HCT116 (cell line): ENCODE data around the gene ZNF443. TPM values are rescaled to one million over a fixed set of nuclear protein-coding genes. Genes with fewer than 3 reads are reported as not detected.

Source experiments
- ATAC-seq: fragments of 200-7000 bp; cut with Tn5 transposase; 2 replicates; pipeline ENCODE4 v1.9.1; 2020; ENCODE audit warnings: mild to moderate bottlenecking, moderate library complexity
- BruUV-seq: library from RNA; stranded (reverse); fragments of 400-500 nt; replicated peaks from 2 replicates; lab custom pipeline; 2021; lab: Mats Ljungman, UMichigan
- CTCF ChIA-PET: fragments of 300-600 bp; sonication (Branson Sonifier 250); formaldehyde crosslinking; loops from one replicate; lab custom pipeline; 2021; ENCODE audit warnings: antibody characterized with exemption; lab: Charles Lee
- POLR2A ChIA-PET: fragments of 300-600, 350-600 bp; sonication (Branson Sonifier 250); formaldehyde crosslinking; loops from one replicate; lab custom pipeline; 2021; ENCODE audit warnings: antibody characterized with exemption; lab: Charles Lee
- RAD21 ChIA-PET, 2 experiments: fragments of 300-600 bp; sonication (Branson Sonifier 250); formaldehyde crosslinking; loops; one replicate each; lab custom pipeline; 2023; ENCODE audit warnings: low total read pairs in 2 of 2; ENCODE audit not compliant: uncharacterized antibody in 2 of 2, unreplicated experiment in 2 of 2, low non-redundant PET in 1 of 2; lab: Charles Lee
- DNase-seq: peaks from one replicate; pipeline ENCODE4 v3.0.0-alpha.2; 2010; ENCODE audit warnings: low read depth, low spot score
- H2AFZ ChIP-seq: fragments of 200-600 bp; shearing (Covaris generic), sonication (generic); 2 replicates; pipeline ENCODE4 v1.6.1; 2017; ENCODE audit warnings: low read depth, mixed run types, mixed read lengths, antibody characterized with exemption, low read length; ENCODE audit not compliant: poor library complexity, severe bottlenecking
- H3K27ac ChIP-seq: 2 replicates; pipeline ENCODE4 v1.5.1; 2012; ENCODE audit warnings: low read depth, low read length
- H3K27me3 ChIP-seq: fragments of 200-600 bp; sonication (generic); 2 replicates; pipeline ENCODE4 v1.6.1; 2016; ENCODE audit warnings: mixed run types, low read length, mixed read lengths; ENCODE audit not compliant: insufficient read depth
- H3K36me3 ChIP-seq, 2 experiments: fragments of 200-500 bp in 1 of 2; fragments of 200-600 bp in 1 of 2; sonication (Bioruptor generic) in 1 of 2; sonication (generic) in 1 of 2; 2 replicates each; pipeline versions ENCODE4 v1.5.1 to v1.6.1; 2014 to 2016; ENCODE audit warnings: low read length in 2 of 2, inconsistent platforms in 1 of 2, mixed read lengths in 1 of 2, mixed run types in 1 of 2; ENCODE audit not compliant: insufficient read depth in 2 of 2, control insufficient read depth in 1 of 2
- H3K4me1 ChIP-seq, 2 experiments: fragments of 200-600 bp in 1 of 2; sonication (generic) in 1 of 2; 2 replicates each; pipeline versions ENCODE4 v1.5.1 to v1.6.1; 2012 to 2017; ENCODE audit warnings: low read length in 2 of 2, inconsistent platforms in 1 of 2, mild to moderate bottlenecking in 1 of 2, mixed read lengths in 1 of 2, mixed run types in 1 of 2, moderate library complexity in 1 of 2; ENCODE audit not compliant: insufficient read depth in 2 of 2, control insufficient read depth in 1 of 2
- H3K4me2 ChIP-seq: fragments of 200-600 bp; sonication (generic); 2 replicates; pipeline ENCODE4 v1.6.1; 2017; ENCODE audit warnings: mixed run types, low read length, mixed read lengths
- H3K4me3 ChIP-seq, 2 experiments: fragments of 200-600 bp in 1 of 2; sonication (generic) in 1 of 2; replicated peaks in 1 of 2; 2 replicates each; pipeline ENCODE4 v1.5.1; 2011 to 2016; ENCODE audit warnings: low read length in 2 of 2, control low read depth in 1 of 2, low read depth in 1 of 2, mild to moderate bottlenecking in 1 of 2, mixed read lengths in 1 of 2, mixed run types in 1 of 2
- H3K79me2 ChIP-seq: fragments of 200-600 bp; sonication (generic); 2 replicates; pipeline ENCODE4 v1.6.1; 2017; ENCODE audit warnings: mild to moderate bottlenecking, mixed run types, low read length, moderate library complexity, mixed read lengths; ENCODE audit not compliant: insufficient read depth
- H3K9ac ChIP-seq: fragments of 200-600 bp; sonication (generic); 2 replicates; pipeline ENCODE4 v1.6.1; 2016; ENCODE audit warnings: low read length, mixed read lengths
- H3K9me2 ChIP-seq: fragments of 200-600 bp; sonication (generic), shearing (Covaris generic); 2 replicates; pipeline ENCODE4 v1.6.1; 2017; ENCODE audit warnings: mixed run types, mild to moderate bottlenecking, moderate library complexity; ENCODE audit not compliant: insufficient read depth
- H3K9me3 ChIP-seq, 2 experiments: fragments of 200-500 bp in 1 of 2; fragments of 200-600 bp in 1 of 2; sonication (Bioruptor generic) in 1 of 2; sonication (generic) in 1 of 2; 2 replicates each; pipeline ENCODE4 v1.6.1; 2014 to 2017; ENCODE audit warnings: low read length in 2 of 2, mixed read lengths in 2 of 2, inconsistent platforms in 1 of 2, low read depth in 1 of 2, mild to moderate bottlenecking in 1 of 2, mixed run types in 1 of 2, moderate library complexity in 1 of 2; ENCODE audit not compliant: control insufficient read depth in 1 of 2, insufficient read depth in 1 of 2
- H4K20me1 ChIP-seq: fragments of 200-600 bp; sonication (generic), shearing (Covaris generic); 2 replicates; pipeline ENCODE4 v1.6.1; 2017; ENCODE audit warnings: mixed run types, mild to moderate bottlenecking, moderate library complexity; ENCODE audit not compliant: insufficient read depth
- CBX3 ChIP-seq: IDR thresholded peaks from 2 replicates; pipeline ENCODE4 v1.6.1; 2012; ENCODE audit warnings: low read depth
- CEBPB ChIP-seq: IDR thresholded peaks from 2 replicates; pipeline ENCODE4 v1.6.1; 2012; ENCODE audit warnings: low read depth
- EGR1 ChIP-seq: IDR thresholded peaks from 2 replicates; pipeline ENCODE4 v1.6.1; 2012; ENCODE audit warnings: low read depth
- EZH2 ChIP-seq: fragments of 200-600 bp; sonication (generic); IDR thresholded peaks from 2 replicates; pipeline ENCODE4 v1.6.1; 2017; ENCODE audit warnings: antibody characterized with exemption, mixed run types
- EZH2phosphoT487 ChIP-seq: fragments of 200-600 bp; IDR thresholded peaks from 2 replicates; pipeline ENCODE4 v1.6.1; 2018; ENCODE audit warnings: antibody characterized with exemption, borderline replicate concordance
- FOSL1 ChIP-seq: IDR thresholded peaks from 2 replicates; pipeline ENCODE4 v1.6.1; 2012; ENCODE audit warnings: low read depth
- JUND ChIP-seq: IDR thresholded peaks from 2 replicates; pipeline ENCODE4 v1.6.1; 2012
- POLR2A ChIP-seq: IDR thresholded peaks from 2 replicates; pipeline ENCODE4 v1.7.0; 2011; ENCODE audit warnings: borderline replicate concordance; ENCODE audit not compliant: insufficient read depth, insufficient read length; ENCODE audit errors: extremely low read depth
- POLR2AphosphoS5 ChIP-seq: IDR thresholded peaks from 2 replicates; pipeline ENCODE4 v1.6.1; 2011; ENCODE audit warnings: mild to moderate bottlenecking, low read depth, low read length, moderate library complexity
- SIN3A ChIP-seq: IDR thresholded peaks from 2 replicates; pipeline ENCODE4 v1.6.1; 2012; ENCODE audit warnings: low read depth
- SP1 ChIP-seq: IDR thresholded peaks from 2 replicates; pipeline ENCODE4 v1.6.1; 2012; ENCODE audit warnings: low read depth
- SRF ChIP-seq: IDR thresholded peaks from 2 replicates; pipeline ENCODE4 v1.6.1; 2012; ENCODE audit warnings: low read depth
- TCF7L2 ChIP-seq: IDR thresholded peaks from 2 replicates; pipeline ENCODE4 v1.7.0; 2011; ENCODE audit warnings: borderline replicate concordance, inconsistent platforms; ENCODE audit not compliant: insufficient read depth, insufficient read length; ENCODE audit errors: extremely low read depth
- intact Hi-C: fragments of 100-400 bp; cut with micrococcal nuclease; formaldehyde crosslinking; loops from 2 replicates; pipeline ENCODE4 v1.10.0; 2022
- total RNA-seq: library from RNA; stranded (reverse); gene quantifications from one replicate; pipeline ENCODE4 v1.2.1, GENCODE V29; 2021; ENCODE audit not compliant: unreplicated experiment
- TF ChIP-seq, protein P1 (sequence below): IDR thresholded peaks from 2 replicates; pipeline ENCODE4 v1.6.1; 2012
- TF ChIP-seq, protein P2 (sequence below): IDR thresholded peaks from 2 replicates; pipeline ENCODE4 v1.6.1; 2012
- TF ChIP-seq, protein P3 (sequence below): IDR thresholded peaks from 2 replicates; pipeline ENCODE4 v1.6.1; 2012; ENCODE audit warnings: low read depth

Gene ZNF443
- total RNA-seq, 1 experiment from 2014 or later = 2.9 TPM

DNA sequence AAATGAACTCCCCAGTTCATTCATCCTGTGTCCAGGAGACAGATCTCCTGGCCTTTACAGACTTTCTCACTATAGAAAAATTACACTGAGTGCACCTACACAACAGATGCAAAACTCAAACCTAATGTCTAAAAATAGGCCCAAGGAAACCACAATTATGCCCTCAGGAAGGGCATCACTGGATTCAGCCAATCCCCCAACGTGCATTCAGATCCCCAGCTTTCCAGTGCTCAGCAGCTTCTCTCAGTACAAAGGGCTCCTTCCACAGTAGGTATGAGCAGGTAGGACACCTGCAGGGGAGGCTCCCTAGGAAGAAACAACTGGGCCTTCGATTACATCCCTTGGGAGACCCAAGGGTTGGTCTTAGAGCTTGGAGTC, 41.7 kb upstream of the ZNF443 start:
- RAD21 ChIA-PET = no interaction called here
- no peaks in the 10 kb centered on the region for H4K20me1 ChIP-seq
- no peaks in the 10 kb centered on the region for H3K9me2 ChIP-seq
- no TSS peak for BruUV-seq
- intact Hi-C loops = no loop called here
- H3K36me3 ChIP-seq = no peaks in the 10 kb centered on the region
- CTCF ChIA-PET = no interaction called here
- H3K9ac ChIP-seq = no peak overlapping the region
- no peaks in the 10 kb centered on the region for H3K79me2 ChIP-seq
- POLR2A ChIA-PET = no interaction called here
- H3K9me3 ChIP-seq = peaks cover 5 to 6% of the 10 kb centered on the region in 2 experiments; a peak in 2 of 4 replicates
- no peak for DNase-seq
- H3K27me3 ChIP-seq = no peaks in the 10 kb centered on the region
- no peaks in the 10 kb centered on the region for H3K4me1 ChIP-seq
- TF ChIP-seq SIN3A (no peak), TCF7L2 (no peak), FOSL1 (no peak), EGR1 (no peak), SP1 (no peak), EZH2phosphoT487 (no peak), EZH2 (no peak), SRF (no peak), POLR2A (no peak), JUND (no peak), CEBPB (no peak), POLR2AphosphoS5 (no peak), CBX3 (no peak)
- TF ChIP-seq, protein P1, sequence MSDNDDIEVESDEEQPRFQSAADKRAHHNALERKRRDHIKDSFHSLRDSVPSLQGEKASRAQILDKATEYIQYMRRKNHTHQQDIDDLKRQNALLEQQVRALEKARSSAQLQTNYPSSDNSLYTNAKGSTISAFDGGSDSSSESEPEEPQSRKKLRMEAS = no peak
- TF ChIP-seq, protein P2, sequence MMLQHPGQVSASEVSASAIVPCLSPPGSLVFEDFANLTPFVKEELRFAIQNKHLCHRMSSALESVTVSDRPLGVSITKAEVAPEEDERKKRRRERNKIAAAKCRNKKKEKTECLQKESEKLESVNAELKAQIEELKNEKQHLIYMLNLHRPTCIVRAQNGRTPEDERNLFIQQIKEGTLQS = no peak
- TF ChIP-seq, protein P3, sequence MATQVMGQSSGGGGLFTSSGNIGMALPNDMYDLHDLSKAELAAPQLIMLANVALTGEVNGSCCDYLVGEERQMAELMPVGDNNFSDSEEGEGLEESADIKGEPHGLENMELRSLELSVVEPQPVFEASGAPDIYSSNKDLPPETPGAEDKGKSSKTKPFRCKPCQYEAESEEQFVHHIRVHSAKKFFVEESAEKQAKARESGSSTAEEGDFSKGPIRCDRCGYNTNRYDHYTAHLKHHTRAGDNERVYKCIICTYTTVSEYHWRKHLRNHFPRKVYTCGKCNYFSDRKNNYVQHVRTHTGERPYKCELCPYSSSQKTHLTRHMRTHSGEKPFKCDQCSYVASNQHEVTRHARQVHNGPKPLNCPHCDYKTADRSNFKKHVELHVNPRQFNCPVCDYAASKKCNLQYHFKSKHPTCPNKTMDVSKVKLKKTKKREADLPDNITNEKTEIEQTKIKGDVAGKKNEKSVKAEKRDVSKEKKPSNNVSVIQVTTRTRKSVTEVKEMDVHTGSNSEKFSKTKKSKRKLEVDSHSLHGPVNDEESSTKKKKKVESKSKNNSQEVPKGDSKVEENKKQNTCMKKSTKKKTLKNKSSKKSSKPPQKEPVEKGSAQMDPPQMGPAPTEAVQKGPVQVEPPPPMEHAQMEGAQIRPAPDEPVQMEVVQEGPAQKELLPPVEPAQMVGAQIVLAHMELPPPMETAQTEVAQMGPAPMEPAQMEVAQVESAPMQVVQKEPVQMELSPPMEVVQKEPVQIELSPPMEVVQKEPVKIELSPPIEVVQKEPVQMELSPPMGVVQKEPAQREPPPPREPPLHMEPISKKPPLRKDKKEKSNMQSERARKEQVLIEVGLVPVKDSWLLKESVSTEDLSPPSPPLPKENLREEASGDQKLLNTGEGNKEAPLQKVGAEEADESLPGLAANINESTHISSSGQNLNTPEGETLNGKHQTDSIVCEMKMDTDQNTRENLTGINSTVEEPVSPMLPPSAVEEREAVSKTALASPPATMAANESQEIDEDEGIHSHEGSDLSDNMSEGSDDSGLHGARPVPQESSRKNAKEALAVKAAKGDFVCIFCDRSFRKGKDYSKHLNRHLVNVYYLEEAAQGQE = no peak
- no peak for ATAC-seq
- no peak overlapping the region for H3K4me2 ChIP-seq
- H3K4me3 ChIP-seq = no peak overlapping the region
- H3K27ac ChIP-seq = no peak overlapping the region
- H2AFZ ChIP-seq = no peak overlapping the region
